LoVo (cell line): ENCODE data around the gene PTPRF.

Experiments
- DNase-seq: peaks from one replicate; pipeline ENCODE4 v3.0.0-alpha.2; 2016; ENCODE audit warnings: low spot score

PTPRF gene

GRCh38 chr1:43608827-43609226, 78.1 kb downstream of the PTPRF start:
- DNase-seq: no peak

- DNase-seq: no peak
Measured at GRCh38 chr1:43610339-43610738, 79.7 kb downstream of the PTPRF start.

DNA sequence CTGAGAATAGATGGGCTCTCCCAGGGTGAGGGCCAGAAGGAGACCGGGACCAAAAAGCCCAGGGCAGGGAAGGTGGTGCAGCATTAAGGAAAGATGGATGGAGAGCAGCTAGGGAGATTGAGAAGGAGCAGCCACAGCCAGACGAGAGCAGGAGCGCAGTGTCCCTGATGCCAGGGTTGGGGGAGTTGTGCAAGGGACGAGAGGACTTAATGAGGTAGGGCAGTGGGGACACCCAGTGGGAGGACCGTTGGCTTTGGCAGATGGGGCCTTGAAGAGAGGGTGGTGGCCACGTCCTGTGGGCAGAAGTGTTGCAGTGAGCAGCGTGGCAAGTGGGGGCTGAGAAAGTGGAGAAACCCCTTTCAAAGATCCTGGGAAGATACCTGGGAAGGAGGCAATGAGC, 81.3 kb downstream of the PTPRF start:
- no peak for DNase-seq

GRCh38 chr1:43612406-43612805, 81.7 kb downstream of the PTPRF start:
- no peak for DNase-seq

DNA sequence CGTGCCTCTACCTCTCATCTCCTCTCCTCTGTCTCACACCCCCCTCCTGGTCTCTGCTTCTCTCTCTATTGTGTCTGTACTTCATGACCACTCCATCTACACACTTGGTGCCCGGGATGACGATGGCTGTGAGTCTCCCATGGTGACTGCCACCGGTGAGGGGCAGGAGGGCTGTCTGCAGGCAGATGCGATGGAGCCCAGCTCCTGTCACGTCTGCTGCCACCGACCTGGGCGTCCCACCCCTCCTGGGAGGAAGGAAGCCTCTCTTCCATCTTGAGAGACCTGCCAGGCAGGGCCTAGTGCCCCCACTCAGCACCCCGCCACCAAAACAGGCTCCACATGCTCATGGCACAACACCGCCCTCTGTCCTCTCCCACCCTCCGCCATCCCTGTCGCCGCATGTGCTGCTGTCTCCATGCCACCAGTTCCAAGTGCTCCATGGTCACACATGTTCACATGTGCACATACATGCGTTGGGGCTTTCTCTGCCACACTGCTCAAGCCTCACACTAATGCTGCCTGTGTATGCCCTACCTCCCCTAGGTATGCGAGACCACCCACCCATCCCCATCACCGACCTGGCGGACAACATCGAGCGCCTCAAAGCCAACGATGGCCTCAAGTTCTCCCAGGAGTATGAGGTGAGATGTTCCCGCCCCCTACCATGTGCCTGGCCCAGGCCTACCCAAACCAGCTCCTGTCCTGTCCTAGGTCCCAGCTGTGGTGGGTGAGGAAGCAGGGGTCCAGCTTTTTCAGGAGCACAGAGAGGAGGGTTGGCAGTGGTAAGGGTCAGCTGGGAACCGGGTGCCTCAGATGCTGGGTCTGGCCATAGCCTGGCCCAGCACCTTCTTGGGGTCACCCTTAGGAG, 82.6 kb downstream of the PTPRF start:
- no peak for DNase-seq

- DNase-seq: no peak
Measured at GRCh38 chr1:43614211-43614610, 83.5 kb downstream of the PTPRF start.

GRCh38 chr1:43614891-43615290, 84.2 kb downstream of the PTPRF start:
- no peak for DNase-seq

GRCh38 chr1:43616383-43616782, 85.7 kb downstream of the PTPRF start:
- no peak for DNase-seq

DNA sequence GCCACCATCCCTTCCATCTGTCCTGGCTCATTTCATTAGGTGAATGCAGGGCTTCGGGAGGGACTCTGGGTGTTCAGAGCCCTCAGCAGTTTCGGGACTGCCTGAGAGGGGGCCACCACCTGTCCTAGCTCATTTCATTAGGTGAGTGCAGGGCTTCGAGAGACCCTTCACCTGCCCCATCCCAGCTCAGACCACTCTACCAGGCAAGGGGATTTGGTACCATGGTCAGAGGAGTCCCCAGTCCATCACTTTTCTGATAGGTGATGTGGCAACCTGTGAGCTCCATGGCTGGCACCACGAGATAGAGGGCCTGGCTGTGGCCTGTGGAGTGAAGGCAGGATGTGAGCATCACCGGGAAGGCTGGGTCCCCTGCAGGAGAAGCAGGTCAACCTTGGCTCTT, 86.3 kb downstream of the PTPRF start:
- DNase-seq: no peak

- no peak for DNase-seq
Measured at GRCh38 chr1:43617668-43618067, 87.0 kb downstream of the PTPRF start.

DNA sequence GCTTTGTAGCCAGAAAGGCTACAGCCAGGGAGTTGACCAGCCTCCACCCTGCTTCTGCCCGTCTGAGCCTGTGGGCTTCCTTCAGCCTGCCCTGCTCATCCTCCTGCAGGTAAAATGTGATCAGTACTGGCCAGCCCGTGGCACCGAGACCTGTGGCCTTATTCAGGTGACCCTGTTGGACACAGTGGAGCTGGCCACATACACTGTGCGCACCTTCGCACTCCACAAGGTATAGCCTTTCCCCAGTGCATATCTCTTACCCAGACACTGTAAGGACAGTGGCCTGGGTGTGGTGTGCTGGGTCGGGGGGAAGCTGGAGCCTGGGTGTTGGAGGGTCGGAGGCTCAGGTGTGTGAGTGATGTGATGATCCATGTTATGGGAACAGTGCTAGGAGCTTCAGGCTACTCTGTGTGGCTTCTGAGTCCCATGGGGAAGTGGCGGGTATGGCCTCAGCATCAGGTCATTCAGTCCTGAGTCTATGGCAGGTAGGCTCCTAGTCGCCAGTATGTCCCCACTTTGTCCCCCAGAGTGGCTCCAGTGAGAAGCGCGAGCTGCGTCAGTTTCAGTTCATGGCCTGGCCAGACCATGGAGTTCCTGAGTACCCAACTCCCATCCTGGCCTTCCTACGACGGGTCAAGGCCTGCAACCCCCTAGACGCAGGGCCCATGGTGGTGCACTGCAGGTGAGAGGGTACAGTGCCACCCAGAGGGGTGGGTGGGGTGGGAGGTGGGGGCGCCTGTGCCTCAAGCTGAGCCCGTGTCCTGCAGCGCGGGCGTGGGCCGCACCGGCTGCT, 88.0 kb downstream of the PTPRF start:
- DNase-seq: no peak

GRCh38 chr1:43619314-43619790, 88.7 kb downstream of the PTPRF start:
- DNase-seq: no peak

GRCh38 chr1:43619996-43620920, 89.6 kb downstream of the PTPRF start:
- no peak for DNase-seq

GRCh38 chr1:43620956-43621355, 90.3 kb downstream of the PTPRF start:
- no peak for DNase-seq

DNA sequence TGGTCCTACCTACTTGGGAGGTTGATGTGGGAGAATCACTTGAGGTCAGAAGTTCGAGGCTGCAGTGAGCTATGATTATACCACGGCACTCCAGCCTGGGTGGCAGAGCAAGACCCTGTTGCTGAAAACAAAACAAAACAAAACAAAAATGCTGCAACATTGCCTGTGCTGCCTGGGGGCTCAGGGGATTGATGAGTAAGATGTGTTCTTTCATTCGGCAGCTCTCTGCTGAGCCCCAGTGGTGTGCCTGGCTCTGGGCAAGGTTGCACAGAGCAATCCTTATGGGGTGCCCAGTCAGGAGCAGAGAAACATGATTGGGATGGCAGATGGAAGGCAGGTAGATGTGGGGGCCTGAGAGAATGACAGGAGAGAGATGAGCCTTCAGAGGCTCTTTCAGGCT, 90.7 kb downstream of the PTPRF start:
- no peak for DNase-seq

DNA sequence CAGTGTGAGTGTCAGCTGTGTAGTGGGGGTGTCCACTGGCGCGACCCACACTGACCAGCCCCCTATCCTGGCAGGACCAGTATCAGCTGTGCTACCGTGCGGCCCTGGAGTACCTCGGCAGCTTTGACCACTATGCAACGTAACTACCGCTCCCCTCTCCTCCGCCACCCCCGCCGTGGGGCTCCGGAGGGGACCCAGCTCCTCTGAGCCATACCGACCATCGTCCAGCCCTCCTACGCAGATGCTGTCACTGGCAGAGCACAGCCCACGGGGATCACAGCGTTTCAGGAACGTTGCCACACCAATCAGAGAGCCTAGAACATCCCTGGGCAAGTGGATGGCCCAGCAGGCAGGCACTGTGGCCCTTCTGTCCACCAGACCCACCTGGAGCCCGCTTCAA, 91.2 kb downstream of the PTPRF start:
- DNase-seq: no peak

DNA sequence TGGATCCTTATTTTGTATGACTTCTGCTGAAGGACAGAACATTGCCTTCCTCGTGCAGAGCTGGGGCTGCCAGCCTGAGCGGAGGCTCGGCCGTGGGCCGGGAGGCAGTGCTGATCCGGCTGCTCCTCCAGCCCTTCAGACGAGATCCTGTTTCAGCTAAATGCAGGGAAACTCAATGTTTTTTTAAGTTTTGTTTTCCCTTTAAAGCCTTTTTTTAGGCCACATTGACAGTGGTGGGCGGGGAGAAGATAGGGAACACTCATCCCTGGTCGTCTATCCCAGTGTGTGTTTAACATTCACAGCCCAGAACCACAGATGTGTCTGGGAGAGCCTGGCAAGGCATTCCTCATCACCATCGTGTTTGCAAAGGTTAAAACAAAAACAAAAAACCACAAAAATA, 91.8 kb downstream of the PTPRF start:
- DNase-seq: no peak

DNA sequence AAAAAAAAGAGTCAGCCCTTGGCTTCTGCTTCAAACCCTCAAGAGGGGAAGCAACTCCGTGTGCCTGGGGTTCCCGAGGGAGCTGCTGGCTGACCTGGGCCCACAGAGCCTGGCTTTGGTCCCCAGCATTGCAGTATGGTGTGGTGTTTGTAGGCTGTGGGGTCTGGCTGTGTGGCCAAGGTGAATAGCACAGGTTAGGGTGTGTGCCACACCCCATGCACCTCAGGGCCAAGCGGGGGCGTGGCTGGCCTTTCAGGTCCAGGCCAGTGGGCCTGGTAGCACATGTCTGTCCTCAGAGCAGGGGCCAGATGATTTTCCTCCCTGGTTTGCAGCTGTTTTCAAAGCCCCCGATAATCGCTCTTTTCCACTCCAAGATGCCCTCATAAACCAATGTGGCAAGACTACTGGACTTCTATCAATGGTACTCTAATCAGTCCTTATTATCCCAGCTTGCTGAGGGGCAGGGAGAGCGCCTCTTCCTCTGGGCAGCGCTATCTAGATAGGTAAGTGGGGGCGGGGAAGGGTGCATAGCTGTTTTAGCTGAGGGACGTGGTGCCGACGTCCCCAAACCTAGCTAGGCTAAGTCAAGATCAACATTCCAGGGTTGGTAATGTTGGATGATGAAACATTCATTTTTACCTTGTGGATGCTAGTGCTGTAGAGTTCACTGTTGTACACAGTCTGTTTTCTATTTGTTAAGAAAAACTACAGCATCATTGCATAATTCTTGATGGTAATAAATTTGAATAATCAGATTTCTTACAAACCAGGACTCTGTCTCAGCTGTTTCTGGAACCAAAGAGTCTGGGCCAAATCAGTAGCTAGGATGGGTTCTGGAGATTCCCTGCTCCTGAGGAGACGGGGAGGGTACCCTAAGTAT, 92.5 kb downstream of the PTPRF start:
- no peak for DNase-seq

DNA sequence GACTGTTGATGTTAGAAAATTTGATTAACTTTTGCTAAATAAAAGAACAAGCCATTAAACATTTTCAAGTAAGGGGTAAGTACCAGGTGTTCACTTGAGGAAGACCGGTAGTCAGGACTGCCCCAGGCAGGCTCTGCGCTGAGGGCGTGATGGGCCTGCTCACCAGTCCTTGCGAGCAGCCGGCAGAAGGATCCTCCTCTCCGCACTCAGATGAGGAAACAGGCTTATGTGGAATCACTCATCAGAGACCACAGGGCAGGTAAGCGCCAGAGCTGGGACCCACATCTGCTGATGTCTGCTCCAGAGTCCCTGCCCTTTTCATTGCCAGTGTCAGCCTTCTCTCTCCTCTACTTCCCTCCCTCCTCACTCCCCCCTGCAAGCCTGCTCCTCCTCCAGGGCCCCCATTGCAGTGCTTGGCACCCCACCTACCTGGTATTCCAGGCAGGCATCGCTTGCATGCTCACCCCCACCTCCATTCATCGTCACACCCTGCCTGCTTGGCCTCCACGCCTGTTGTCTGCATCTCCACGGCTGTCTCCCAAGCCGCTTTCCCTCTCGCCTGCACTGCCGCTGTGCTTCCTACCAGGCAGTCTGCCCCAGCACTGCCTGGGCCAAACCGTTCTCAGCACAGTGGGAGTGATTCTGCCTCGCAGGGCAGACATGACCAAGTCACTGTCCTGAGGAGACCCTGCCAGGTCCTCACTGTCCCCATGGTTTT, 94.5 kb downstream of the PTPRF start:
- DNase-seq: no peak

DNA sequence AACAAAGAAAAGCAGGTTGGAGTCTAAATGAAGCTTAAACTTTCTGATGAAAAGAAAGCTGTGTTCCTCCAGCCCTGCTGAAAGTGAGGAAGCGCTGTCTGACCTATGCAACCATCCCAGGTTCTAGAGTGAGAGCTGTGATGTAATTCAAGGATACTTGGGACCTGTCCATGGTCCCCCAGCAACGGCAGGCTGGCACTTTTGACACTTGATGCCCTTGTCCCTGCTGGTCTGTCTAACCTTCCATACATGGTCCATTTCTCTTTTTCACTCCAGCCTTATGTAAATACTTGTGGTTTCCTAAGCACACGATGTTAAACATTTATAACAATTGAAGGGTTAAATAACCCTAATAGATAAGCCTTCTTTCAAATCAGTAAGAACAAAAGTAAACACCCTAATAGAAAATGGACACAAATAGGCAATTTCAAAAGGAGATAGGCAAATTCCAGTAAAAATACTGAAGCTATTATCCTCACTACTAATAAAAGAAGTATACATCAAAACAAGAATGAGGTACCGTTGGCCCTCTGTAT, 101.5 kb downstream of the PTPRF start:
- no peak for DNase-seq
